ENCODE data around the gene PLCB4.

- TF ChIP-seq POLR2AphosphoS5 (IDR thresholded peaks at IDR 0.05; ENCODE audit: low read depth, low read length) = no peak
- TF ChIP-seq POLR2A (IDR thresholded peaks at IDR 0.05; ENCODE audit: low read depth, low read length) = no peak
Observed at GRCh38 chr20:9114709-9115108, 45.8 kb downstream of the PLCB4 start.
